ENCODE results near the gene IRF1.

The IRF1 gene

DNA sequence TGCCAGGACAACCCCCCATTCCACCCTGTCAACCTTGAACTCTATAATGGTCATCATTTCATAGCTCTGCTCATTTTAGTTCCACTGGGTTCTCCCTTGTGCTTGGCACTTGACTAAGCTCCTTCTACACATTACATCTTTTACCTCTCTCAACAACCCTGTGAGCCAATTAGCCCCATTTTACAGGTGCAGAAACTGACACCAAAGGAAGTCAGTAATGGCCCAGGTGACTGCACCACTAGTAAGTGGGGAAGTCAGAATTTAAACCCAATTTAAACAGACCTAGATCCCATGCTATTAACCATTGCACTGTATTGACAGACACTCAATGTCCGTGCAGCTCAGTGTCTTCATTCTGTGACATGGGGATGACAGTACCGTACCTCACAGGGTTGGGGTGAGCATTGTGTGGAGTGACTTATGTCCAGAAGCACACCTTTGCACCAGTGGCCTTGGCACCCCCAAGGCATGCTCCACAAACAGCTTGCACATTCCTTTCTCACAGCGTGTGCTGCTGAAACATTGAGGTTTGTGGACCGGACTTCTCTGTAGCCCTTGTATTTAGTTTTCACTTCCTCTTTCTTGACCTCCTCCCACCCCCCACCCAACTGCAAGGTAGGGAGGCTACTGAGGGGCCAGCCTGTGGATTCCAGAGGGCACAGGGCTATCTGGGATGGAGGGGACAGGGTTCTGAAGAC is 23.1 kb downstream of the IRF1 start:
- H3K27me3 ChIP-seq (replicated peaks in 2 of 5; ENCODE audit: control insufficient read depth in 4 of 5, insufficient read depth in 5 of 5, low read length in 4 of 5), result no peaks in the 10 kb centered on the region
- peak overlapping the region; percentile 67 to 69 for H3K27ac ChIP-seq (ENCODE audit: insufficient read depth in 1 of 2, low read depth in 1 of 2, low read length in 2 of 2, poor library complexity in 1 of 2, severe bottlenecking in 2 of 2)
- peaks cover 0 to 10% (median 3%) of the 10 kb centered on the region in 4 experiments for H3K36me3 ChIP-seq (ENCODE audit: control insufficient read depth in 4 of 4, insufficient read depth in 4 of 4, low read length in 3 of 4)
- DNase-seq, result peak in 1 of 3 donors; percentile 65
- H3K4me1 ChIP-seq (ENCODE audit: control extremely low read depth in 1 of 4, control insufficient read depth in 4 of 4, insufficient read depth in 4 of 4, low read length in 3 of 4), result peaks cover 47 to 96% (median 90%) of the 10 kb centered on the region in 4 experiments
- 88% methylated on average over 2 of the region's 4 CpGs for WGBS (ENCODE audit: insufficient coverage)
- ChIA-PET CTCF (interaction anchor here (1.0 to 24.8 kb wide), 12 partner anchors 11 to 78 kb away, joined by 3 to 471 read pairs (median 42); partner anchors contain the start of gene IRF1), POLR2A (interaction anchor here (0.6 to 6.7 kb wide), 9 partner anchors 10 to 400 kb away, joined by 3 to 99 read pairs (median 12); partner anchors contain the start of gene IRF1)
- no peaks in the 10 kb centered on the region for H3K9me3 ChIP-seq (ENCODE audit: control extremely low read depth in 1 of 5, control insufficient read depth in 4 of 5, insufficient read depth in 2 of 5, low read depth in 1 of 5, low read length in 4 of 5)
- H3K4me3 ChIP-seq (ENCODE audit: control insufficient read depth in 1 of 7, extremely low read depth in 1 of 7, insufficient read depth in 4 of 7, low read depth in 2 of 7, low read length in 6 of 7), result peak overlapping the region in 3 of 7 experiments; percentile 19 to 66 (median 30)

DNA sequence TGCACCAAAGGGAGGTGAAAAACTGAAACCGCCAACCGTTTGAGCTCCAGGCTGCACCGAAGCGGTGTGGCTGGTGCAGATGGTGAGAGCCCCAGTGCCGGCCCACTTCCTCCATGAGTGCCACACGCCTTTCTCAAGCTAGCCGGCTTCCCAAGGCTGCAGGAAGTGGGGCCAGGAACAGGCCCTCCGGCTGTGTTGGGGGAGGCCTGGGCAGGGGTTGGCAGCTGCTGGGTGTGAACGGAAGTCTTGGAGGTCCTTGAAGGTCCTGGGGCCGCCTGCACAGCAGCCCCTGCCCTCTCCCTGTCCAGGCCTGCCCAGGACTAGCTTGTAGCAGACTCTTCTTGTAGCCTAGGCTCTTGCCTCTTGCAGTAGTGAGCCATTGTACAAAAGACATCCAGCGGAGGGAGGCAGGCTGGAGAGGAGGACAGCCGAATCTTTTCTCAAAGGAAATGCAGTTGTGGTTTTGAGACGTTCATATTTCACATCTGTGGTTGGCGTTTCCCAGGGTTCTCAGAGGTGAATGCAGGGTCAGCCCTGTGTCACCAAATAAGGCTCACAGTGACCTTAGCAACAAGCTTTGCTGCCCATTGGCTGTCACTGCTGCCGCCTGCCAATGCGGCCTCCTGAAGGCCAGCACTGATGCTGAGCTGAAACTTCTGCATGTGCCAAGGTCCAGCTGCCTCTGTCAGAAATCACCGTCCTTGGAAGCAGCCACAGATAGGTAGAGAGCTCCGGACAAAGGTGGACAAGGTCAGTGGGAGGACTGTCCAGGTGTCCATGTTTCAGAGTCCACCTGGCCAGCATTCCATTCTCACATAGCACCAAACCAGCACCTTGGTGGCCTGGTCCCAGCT is 23.9 kb downstream of the IRF1 start:
- peak; percentile 88 to 99 (median 98) for DNase-seq
- Histone ChIP-seq H3K9me3 (ENCODE audit: control extremely low read depth in 1 of 5, control insufficient read depth in 4 of 5, insufficient read depth in 2 of 5, low read depth in 1 of 5, low read length in 4 of 5) (no peaks in the 10 kb centered on the region), H3K27ac (ENCODE audit: insufficient read depth in 1 of 2, low read depth in 1 of 2, low read length in 2 of 2, poor library complexity in 1 of 2, severe bottlenecking in 2 of 2) (peak overlapping the region; percentile 67 to 69), H3K4me1 (ENCODE audit: control extremely low read depth in 1 of 4, control insufficient read depth in 4 of 4, insufficient read depth in 4 of 4, low read length in 3 of 4) (peaks cover 45 to 93% (median 87%) of the 10 kb centered on the region in 4 experiments), H3K27me3 (replicated peaks in 2 of 5; ENCODE audit: control insufficient read depth in 4 of 5, insufficient read depth in 5 of 5, low read length in 4 of 5) (no peaks in the 10 kb centered on the region), H3K36me3 (ENCODE audit: control insufficient read depth in 4 of 4, insufficient read depth in 4 of 4, low read length in 3 of 4) (peaks cover 0 to 7% (median 3%) of the 10 kb centered on the region in 4 experiments), H3K4me3 (ENCODE audit: control insufficient read depth in 1 of 7, extremely low read depth in 1 of 7, insufficient read depth in 4 of 7, low read depth in 2 of 7, low read length in 6 of 7) (peak overlapping the region in 4 of 7 experiments; percentile 29 to 66 (median 40))
- ChIA-PET CTCF (interaction anchor here (1.0 to 24.8 kb wide), 14 partner anchors 10 to 82 kb away, joined by 3 to 471 read pairs (median 21); partner anchors contain the start of gene IRF1), POLR2A (interaction anchor here (0.5 to 6.7 kb wide), 11 partner anchors 10 to 1380 kb away, joined by 3 to 99 read pairs (median 10); partner anchors contain the start of gene IRF1)
- 4% methylated on average over 14 of the region's 18 CpGs for WGBS (ENCODE audit: insufficient coverage)

DNA sequence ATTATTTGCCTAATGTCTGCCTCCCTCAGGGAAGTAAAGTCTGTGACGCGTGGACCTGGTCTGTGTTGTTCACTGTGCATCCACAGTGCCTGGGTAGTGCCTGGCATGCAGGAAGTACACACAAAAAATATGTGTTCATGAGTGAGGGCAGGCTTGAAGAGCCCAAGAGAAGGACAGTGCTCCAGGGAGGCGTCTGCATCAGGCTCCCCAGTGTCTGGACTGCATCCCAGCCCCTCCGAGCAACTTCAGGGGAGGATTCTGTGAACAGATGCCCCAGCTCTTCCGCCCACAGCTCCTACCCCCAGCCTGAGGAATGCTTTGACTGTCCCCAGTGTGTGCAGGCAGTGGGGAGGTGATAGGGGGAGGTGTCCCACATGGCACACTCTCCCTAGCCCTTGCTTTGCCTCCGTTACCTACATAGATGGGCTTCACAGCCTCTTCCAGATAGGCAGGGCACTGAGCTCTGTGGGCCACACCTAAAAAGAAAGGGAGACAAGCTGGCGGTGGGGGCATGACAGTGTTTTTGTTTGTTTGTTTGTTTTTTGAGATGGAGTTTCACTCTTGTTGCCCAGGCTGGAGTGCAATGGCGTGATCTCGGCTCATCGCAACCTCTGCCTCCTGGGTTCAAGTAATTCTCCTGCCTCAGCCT is 25.4 kb downstream of the IRF1 start:
- H3K4me1 ChIP-seq (ENCODE audit: control extremely low read depth in 1 of 4, control insufficient read depth in 4 of 4, insufficient read depth in 4 of 4, low read length in 3 of 4), result peaks cover 56 to 91% (median 89%) of the 10 kb centered on the region in 4 experiments
- ChIA-PET POLR2A (interaction anchor here (0.6 to 6.7 kb wide), 11 partner anchors 9 to 45 kb away, joined by 3 to 99 read pairs (median 4); partner anchors contain the start of gene IRF1), CTCF (interaction anchor here (0.7 to 24.8 kb wide), 17 partner anchors 8 to 81 kb away, joined by 3 to 471 read pairs (median 7); partner anchors contain the start of gene IRF1)
- peak overlapping the region; percentile 18 to 77 for H3K27ac ChIP-seq (ENCODE audit: insufficient read depth in 1 of 2, low read depth in 1 of 2, low read length in 2 of 2, poor library complexity in 1 of 2, severe bottlenecking in 2 of 2)
- DNase-seq, result no peak
- no peaks in the 10 kb centered on the region for H3K9me3 ChIP-seq (ENCODE audit: control extremely low read depth in 1 of 5, control insufficient read depth in 4 of 5, insufficient read depth in 2 of 5, low read depth in 1 of 5, low read length in 4 of 5)
- H3K27me3 ChIP-seq (replicated peaks in 2 of 5; ENCODE audit: control insufficient read depth in 4 of 5, insufficient read depth in 5 of 5, low read length in 4 of 5), result no peaks in the 10 kb centered on the region
- 49% methylated on average over 4 of the region's 10 CpGs for WGBS (ENCODE audit: insufficient coverage)
- H3K36me3 ChIP-seq (ENCODE audit: control insufficient read depth in 4 of 4, insufficient read depth in 4 of 4, low read length in 3 of 4), result peaks cover 0 to 1% (median under 1%) of the 10 kb centered on the region in 4 experiments
- peak overlapping the region in 3 of 7 experiments; percentile 6 to 64 (median 38) for H3K4me3 ChIP-seq (ENCODE audit: control insufficient read depth in 1 of 7, extremely low read depth in 1 of 7, insufficient read depth in 4 of 7, low read depth in 2 of 7, low read length in 6 of 7)

DNA sequence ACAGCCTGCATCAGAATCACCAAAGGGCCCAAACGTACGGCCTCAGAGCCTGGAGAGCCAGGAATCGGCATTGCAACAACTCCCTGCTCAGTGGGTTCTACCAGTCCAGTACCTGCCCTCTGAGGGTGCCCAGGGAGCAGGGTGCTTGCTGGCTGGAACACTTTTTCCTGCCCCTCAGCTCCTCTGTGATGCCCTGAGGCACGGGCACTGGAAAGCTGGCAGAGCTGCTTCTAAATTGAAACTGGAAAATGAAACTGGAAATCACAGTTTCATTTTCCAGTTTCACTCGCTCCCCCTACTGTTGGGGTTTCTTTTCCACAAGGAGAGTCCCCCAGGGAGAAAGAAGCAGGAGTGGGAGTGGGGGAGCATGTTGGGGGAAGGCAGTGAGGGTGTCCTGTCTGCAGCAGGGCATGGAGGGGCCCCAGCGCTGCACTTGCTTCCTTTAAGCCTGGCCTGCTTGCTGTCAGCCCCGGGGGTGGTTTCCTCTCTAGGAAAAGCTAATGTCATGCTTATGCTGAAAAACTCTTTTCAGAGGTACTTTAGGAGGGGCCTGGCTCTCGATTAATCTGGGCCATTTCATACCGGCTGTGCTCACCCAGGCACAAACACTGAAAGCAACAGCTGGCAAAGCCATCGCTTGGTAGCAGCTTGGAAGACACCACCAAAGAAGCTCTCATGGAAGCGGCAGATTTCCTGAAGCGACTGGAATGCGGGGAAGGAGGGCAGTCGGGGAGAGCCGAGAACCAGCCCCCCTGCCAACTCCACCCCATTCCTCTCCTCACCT is 26.2 kb downstream of the IRF1 start:
- WGBS (ENCODE audit: insufficient coverage), result 33% methylated on average over 11 of the region's 15 CpGs
- CTCF ChIA-PET, result interaction anchor here (0.7 to 24.8 kb wide), 14 partner anchors 8 to 78 kb away, joined by 3 to 471 read pairs (median 20); partner anchors contain the start of gene IRF1
- H3K9me3 ChIP-seq (ENCODE audit: control extremely low read depth in 1 of 5, control insufficient read depth in 4 of 5, insufficient read depth in 2 of 5, low read depth in 1 of 5, low read length in 4 of 5), result no peaks in the 10 kb centered on the region
- H3K27ac ChIP-seq (ENCODE audit: insufficient read depth in 1 of 2, low read depth in 1 of 2, low read length in 2 of 2, poor library complexity in 1 of 2, severe bottlenecking in 2 of 2), result peak overlapping the region in 1 of 2 experiments; percentile 77
- no peaks in the 10 kb centered on the region for H3K27me3 ChIP-seq (replicated peaks in 2 of 5; ENCODE audit: control insufficient read depth in 4 of 5, insufficient read depth in 5 of 5, low read length in 4 of 5)
- H3K36me3 ChIP-seq (ENCODE audit: control insufficient read depth in 4 of 4, insufficient read depth in 4 of 4, low read length in 3 of 4), result no peaks in the 10 kb centered on the region
- peak in 2 of 3 donors; percentile 84 to 86 for DNase-seq
- peaks cover 62 to 91% (median 89%) of the 10 kb centered on the region in 4 experiments for H3K4me1 ChIP-seq (ENCODE audit: control extremely low read depth in 1 of 4, control insufficient read depth in 4 of 4, insufficient read depth in 4 of 4, low read length in 3 of 4)
- peak overlapping the region in 5 of 7 experiments; percentile 13 to 64 (median 43) for H3K4me3 ChIP-seq (ENCODE audit: control insufficient read depth in 1 of 7, extremely low read depth in 1 of 7, insufficient read depth in 4 of 7, low read depth in 2 of 7, low read length in 6 of 7)
- POLR2A ChIA-PET, result interaction anchor here (0.6 to 6.7 kb wide), 8 partner anchors 8 to 44 kb away, joined by 3 to 99 read pairs (median 6); partner anchors contain the start of gene IRF1

DNA sequence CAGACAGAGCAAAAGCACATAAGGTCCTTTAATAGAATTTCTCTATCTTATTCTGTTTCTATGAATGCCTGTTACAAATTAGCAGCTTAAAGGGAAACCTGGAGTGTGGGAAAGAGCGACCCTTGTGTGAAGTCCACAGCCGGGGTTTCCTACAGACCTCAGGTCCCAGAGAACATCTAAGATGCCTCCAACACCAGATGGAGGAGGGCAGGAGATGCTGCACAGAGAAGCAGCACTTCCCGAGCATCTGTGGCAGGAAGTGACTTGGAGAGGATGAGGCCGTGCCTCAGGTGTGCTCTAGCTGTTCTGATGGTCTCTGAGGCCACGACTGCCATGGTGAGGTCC is 26.8 kb downstream of the IRF1 start:
- Histone ChIP-seq H3K9me3 (ENCODE audit: control extremely low read depth in 1 of 5, control insufficient read depth in 4 of 5, insufficient read depth in 2 of 5, low read depth in 1 of 5, low read length in 4 of 5) (no peaks in the 10 kb centered on the region), H3K4me3 (ENCODE audit: control insufficient read depth in 1 of 7, extremely low read depth in 1 of 7, insufficient read depth in 4 of 7, low read depth in 2 of 7, low read length in 6 of 7) (peak overlapping the region in 3 of 7 experiments; percentile 43 to 64 (median 57)), H3K4me1 (ENCODE audit: control extremely low read depth in 1 of 4, control insufficient read depth in 4 of 4, insufficient read depth in 4 of 4, low read length in 3 of 4) (peaks cover 59 to 94% (median 89%) of the 10 kb centered on the region in 4 experiments), H3K36me3 (ENCODE audit: control insufficient read depth in 4 of 4, insufficient read depth in 4 of 4, low read length in 3 of 4) (no peaks in the 10 kb centered on the region), H3K27me3 (replicated peaks in 2 of 5; ENCODE audit: control insufficient read depth in 4 of 5, insufficient read depth in 5 of 5, low read length in 4 of 5) (no peaks in the 10 kb centered on the region), H3K27ac (ENCODE audit: insufficient read depth in 1 of 2, low read depth in 1 of 2, low read length in 2 of 2, poor library complexity in 1 of 2, severe bottlenecking in 2 of 2) (peak overlapping the region in 1 of 2 experiments; percentile 77)
- POLR2A ChIA-PET, result interaction anchor here (1.0 to 6.7 kb wide), 6 partner anchors 8 to 39 kb away, joined by 4 to 99 read pairs (median 10); partner anchors contain the start of gene IRF1
- WGBS (ENCODE audit: insufficient coverage), result 39% methylated on average over 5 of the region's 5 CpGs
- CTCF ChIA-PET, result interaction anchor here (1.1 to 24.8 kb wide), 9 partner anchors 7 to 64 kb away, joined by 3 to 471 read pairs (median 50); partner anchors contain the start of gene IRF1
- DNase-seq, result no peak
